ENCODE data around the gene WDPCP. TPM values are rescaled to one million over a fixed set of nuclear protein-coding genes. Genes with fewer than 3 reads are reported as not detected.

Gene WDPCP
- total and polyA plus RNA-seq, 2 of the 13 experiments (the other 11 are each of a cell fraction or from before 2014, with no cell fraction given) = 2.9 to 5.2 TPM

GRCh38 chr2:63194175-63194574 is 394.1 kb downstream of the WDPCP start (continued):
- TF ChIP-seq ZNF251 (CRISPR knock-in tag; IDR thresholded peaks at IDR 0.05) = no peak
- no peak for TF ChIP-seq ZNF382 (CRISPR knock-in tag; IDR thresholded peaks at IDR 0.05; ENCODE audit: borderline replicate concordance)
- TF ChIP-seq, protein P1, sequence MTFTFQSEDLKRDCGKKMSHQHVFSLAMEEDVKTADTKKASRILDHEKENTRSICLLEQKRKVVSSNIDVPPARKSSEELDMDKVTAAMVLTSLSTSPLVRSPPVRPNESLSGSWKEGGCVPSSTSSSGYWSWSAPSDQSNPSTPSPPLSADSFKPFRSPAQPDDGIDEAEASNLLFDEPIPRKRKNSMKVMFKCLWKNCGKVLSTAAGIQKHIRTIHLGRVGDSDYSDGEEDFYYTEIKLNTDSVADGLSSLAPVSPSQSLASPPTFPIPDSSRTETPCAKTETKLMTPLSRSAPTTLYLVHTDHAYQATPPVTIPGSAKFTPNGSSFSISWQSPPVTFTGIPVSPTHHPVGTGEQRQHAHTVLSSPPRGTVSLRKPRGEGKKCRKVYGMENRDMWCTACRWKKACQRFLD (CRISPR knock-in tag; IDR thresholded peaks at IDR 0.05; ENCODE audit: borderline replicate concordance) = no peak
- peak; percentile 71 for TF ChIP-seq BCL6 (CRISPR knock-in tag; IDR thresholded peaks at IDR 0.05)
- no peak for TF ChIP-seq THAP9 (CRISPR knock-in tag; IDR thresholded peaks at IDR 0.05; ENCODE audit: borderline replicate concordance)
- TF ChIP-seq ZMYM4 (CRISPR knock-in tag; IDR thresholded peaks at IDR 0.05) = peak; percentile 47; the same call in 1 of the 2 replicates
- no peak for TF ChIP-seq SNAPC5 (CRISPR knock-in tag; IDR thresholded peaks at IDR 0.05; ENCODE audit: borderline replicate concordance)
- TF ChIP-seq NFE2L2 (IDR thresholded peaks at IDR 0.05; ENCODE audit: low read length) = no peak
- TF ChIP-seq, protein P2, sequence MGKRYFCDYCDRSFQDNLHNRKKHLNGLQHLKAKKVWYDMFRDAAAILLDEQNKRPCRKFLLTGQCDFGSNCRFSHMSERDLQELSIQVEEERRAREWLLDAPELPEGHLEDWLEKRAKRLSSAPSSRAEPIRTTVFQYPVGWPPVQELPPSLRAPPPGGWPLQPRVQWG (CRISPR knock-in tag; IDR thresholded peaks at IDR 0.05; ENCODE audit: borderline replicate concordance, low read depth) = no peak
- TF ChIP-seq BHLHE40 (IDR thresholded peaks at IDR 0.05; ENCODE audit: low read length) = no peak
- no peak for TF ChIP-seq ZNF775 (CRISPR knock-in tag; IDR thresholded peaks at IDR 0.05; ENCODE audit: borderline replicate concordance)
- no peak for TF ChIP-seq NONO (IDR thresholded peaks at IDR 0.05)
- TF ChIP-seq NONO (CRISPR knock-in tag; conservative IDR thresholded peaks at IDR 0.05) = no peak
- TF ChIP-seq NFYC (CRISPR knock-in tag; IDR thresholded peaks at IDR 0.05) = peak; percentile 30; the same call in 1 of the 2 replicates
- TF ChIP-seq ZNF800 (CRISPR knock-in tag; IDR thresholded peaks at IDR 0.05) = no peak
- TF ChIP-seq ZSCAN12 (CRISPR knock-in tag; IDR thresholded peaks at IDR 0.05) = no peak
- peak; percentile 45; the same call in 1 of the 2 replicates for TF ChIP-seq HOXD1 (CRISPR knock-in tag; IDR thresholded peaks at IDR 0.05)
- TF ChIP-seq CHD2 (IDR thresholded peaks at IDR 0.05; ENCODE audit: low read depth, low read length) = no peak
- TF ChIP-seq ZNF619 (CRISPR knock-in tag; IDR thresholded peaks at IDR 0.05) = no peak
- TF ChIP-seq ZEB1 (IDR thresholded peaks at IDR 0.05; ENCODE audit: insufficient replicate concordance, low read depth) = no peak
- TF ChIP-seq MIXL1 (CRISPR knock-in tag; IDR thresholded peaks at IDR 0.05) = peak; percentile 87; the same call in 1 of the 2 replicates
- TF ChIP-seq POLR2G (IDR thresholded peaks at IDR 0.05; ENCODE audit: low read depth, low read length) = no peak
- no peak for TF ChIP-seq ZNF143 (CRISPR knock-in tag; IDR thresholded peaks at IDR 0.05)
- no peak for TF ChIP-seq NFRKB (IDR thresholded peaks at IDR 0.05)
- TF ChIP-seq ZNF816 (CRISPR knock-in tag; IDR thresholded peaks at IDR 0.05; ENCODE audit: borderline replicate concordance) = no peak
- TF ChIP-seq ZNF569 (CRISPR knock-in tag; IDR thresholded peaks at IDR 0.05; ENCODE audit: borderline replicate concordance) = no peak
- 0 out of 2 replicates have a peak, but pooled peaks have one; percentile 25 for TF ChIP-seq CBFB (CRISPR knock-in tag; IDR thresholded peaks at IDR 0.05)
- no peak for TF ChIP-seq GTF2F1 (IDR thresholded peaks at IDR 0.05; ENCODE audit: low read length)

Measured in HepG2 (cell line).